ENCODE data around the gene KRT14. TPM values are rescaled to one million over a fixed set of nuclear protein-coding genes. Genes with fewer than 3 reads are reported as not detected.

The KRT14 gene
- total RNA-seq, 1 experiment from 2014 or later = not detected

- no peak overlapping the region for H3K14ac ChIP-seq (ENCODE audit: insufficient read depth, low read length)
- no peak overlapping the region for H2BK120ac ChIP-seq (ENCODE audit: low read depth, low read length, poor library complexity, severe bottlenecking)
- Mint-ChIP-seq H3K36me3 (ENCODE audit: insufficient read depth in 1 of 3, low read depth in 3 of 3) (no peaks in the 10 kb centered on the region), H3K9me3 (no peaks in the 10 kb centered on the region; a peak in 1 of 5 replicates), H3K27me3 (ENCODE audit: low read depth) (peaks cover 24% of the 10 kb centered on the region), H3K27ac (no peak overlapping the region; a peak in 1 of 7 replicates), H3K4me1 (peaks cover 42 to 56% of the 10 kb centered on the region in 2 experiments), H3K4me3 (no peak overlapping the region)
- no peak overlapping the region for H3K18ac ChIP-seq (ENCODE audit: insufficient read length, low read depth, low read length)
- H3K9me3 ChIP-seq (ENCODE audit: control insufficient read depth, low read depth, low read length) = no peaks in the 10 kb centered on the region
- H4K8ac ChIP-seq (replicated peaks; ENCODE audit: insufficient read length, low read depth, low read length) = no peak overlapping the region
- no peak for DNase-seq
- H2AK5ac ChIP-seq (ENCODE audit: insufficient read length, low read length) = no peak overlapping the region
- no peak overlapping the region for H3K56ac ChIP-seq (ENCODE audit: insufficient read length, low read depth, low read length)
- H3K27ac ChIP-seq (ENCODE audit: insufficient read length, low read depth, low read length) = no peak overlapping the region
- no peaks in the 10 kb centered on the region for H3K79me2 ChIP-seq (ENCODE audit: insufficient read depth, low read length)
- no peak overlapping the region for H3K23ac ChIP-seq (ENCODE audit: insufficient read length, low read depth, low read length)
- no peak overlapping the region for H3T11ph ChIP-seq (ENCODE audit: low read length)
- H3K4me1 ChIP-seq (ENCODE audit: insufficient read depth, low read length) = peaks cover 2% of the 10 kb centered on the region; the same call in 1 of the 2 replicates
- H3K27me3 ChIP-seq (ENCODE audit: insufficient read depth, low read length) = no peaks in the 10 kb centered on the region
- H3K9ac ChIP-seq (ENCODE audit: extremely low read depth, insufficient read length, low read length) = no peak overlapping the region
- H2AFZ ChIP-seq (ENCODE audit: low read length) = no peak overlapping the region
- no peaks in the 10 kb centered on the region for H3K79me1 ChIP-seq (ENCODE audit: insufficient read depth, low read depth, low read length, poor library complexity, severe bottlenecking)
- H2BK5ac ChIP-seq (ENCODE audit: insufficient read length, low read length) = no peak overlapping the region
- no peak overlapping the region for H2BK20ac ChIP-seq (ENCODE audit: low read depth, low read length, poor library complexity, severe bottlenecking)
- TF ChIP-seq CTCF (conservative IDR thresholded peaks at IDR 0.05) = no peak
- no peak overlapping the region for H2BK15ac ChIP-seq (ENCODE audit: low read depth, low read length)
- H4K91ac ChIP-seq (ENCODE audit: insufficient read length, low read depth, low read length) = no peak overlapping the region
- no peaks in the 10 kb centered on the region for H3K23me2 ChIP-seq (ENCODE audit: insufficient read length, low read depth, low read length, poor library complexity, severe bottlenecking)
- WGBS (ENCODE audit: extremely low coverage, insufficient read length, low lambda C conversion rate) = no CpG with 5 or more reads among the region's 15 CpGs
- H3K4ac ChIP-seq (ENCODE audit: low read depth, low read length) = no peak overlapping the region
- no peaks in the 10 kb centered on the region for H4K20me1 ChIP-seq (ENCODE audit: control insufficient read depth, insufficient read depth, insufficient read length)
- no peak overlapping the region for H4K5ac ChIP-seq (ENCODE audit: insufficient read length, low read depth, low read length)
- H3K4me2 ChIP-seq (ENCODE audit: insufficient read depth, insufficient read length, low read length) = no peak overlapping the region
- no peak overlapping the region for H2BK12ac ChIP-seq (ENCODE audit: insufficient read length, low read depth, low read length)
These were observed 50.8 kb downstream of the KRT14 start for GRCh38 chr17:41535764-41536481.

Measured in H9 (cell line).